BE2C (cell line): ENCODE measurements around the gene INHBB.

Source experiments
- DNase-seq: peaks from one replicate; pipeline ENCODE4 v3.0.0-alpha.2; 2020
- H3K27me3 ChIP-seq: fragments of 250-450 bp; sonication (Bioruptor Pico); 2 replicates; pipeline ENCODE4 v1.5.1; 2020; ENCODE audit warnings: mild to moderate bottlenecking
- H3K36me3 ChIP-seq: fragments of 250-450 bp; sonication (Bioruptor Pico); 2 replicates; pipeline ENCODE4 v1.5.1; 2020; ENCODE audit warnings: mild to moderate bottlenecking
- H3K4me1 ChIP-seq: fragments of 250-450 bp; sonication (Bioruptor Pico); 2 replicates; pipeline ENCODE4 v1.5.1; 2020
- H3K4me3 ChIP-seq: 2 replicates; pipeline ENCODE4 v1.5.1; 2011; ENCODE audit warnings: low read depth, low read length
- H3K9me3 ChIP-seq: fragments of 250-450 bp; sonication (Bioruptor Pico); 2 replicates; pipeline ENCODE4 v1.5.1; 2020
- TF ChIP-seq, protein P1 (sequence below): IDR thresholded peaks from 2 replicates; pipeline ENCODE4 v1.5.1; 2012; ENCODE audit warnings: mild to moderate bottlenecking, low read depth, low read length

INHBB gene

DNA sequence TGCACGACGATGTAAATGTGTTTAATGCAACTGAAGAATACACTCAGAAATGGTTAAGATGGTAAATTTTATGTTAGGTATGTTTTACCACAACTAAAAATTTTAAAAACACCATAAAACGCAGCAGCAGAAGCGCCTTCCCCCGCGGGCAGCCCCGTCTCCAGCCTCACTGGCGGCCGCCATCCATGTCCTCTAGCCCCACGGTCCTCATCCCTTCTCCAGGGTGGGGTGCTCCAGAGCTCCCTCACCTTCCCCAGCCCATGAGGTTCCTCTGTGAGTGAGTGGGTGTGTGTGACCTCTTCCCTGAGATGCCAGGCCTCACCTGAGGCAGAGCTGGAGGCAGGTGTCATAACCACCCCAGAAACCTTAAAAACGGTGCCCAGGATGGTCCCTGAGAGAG is 17.0 kb downstream of the INHBB start:
- Histone ChIP-seq H3K4me1 (no peaks in the 10 kb centered on the region), H3K4me3 (no peak overlapping the region), H3K9me3 (no peaks in the 10 kb centered on the region), H3K27me3 (no peaks in the 10 kb centered on the region), H3K36me3 (no peaks in the 10 kb centered on the region)
- no peak for DNase-seq
- TF ChIP-seq, protein P1, sequence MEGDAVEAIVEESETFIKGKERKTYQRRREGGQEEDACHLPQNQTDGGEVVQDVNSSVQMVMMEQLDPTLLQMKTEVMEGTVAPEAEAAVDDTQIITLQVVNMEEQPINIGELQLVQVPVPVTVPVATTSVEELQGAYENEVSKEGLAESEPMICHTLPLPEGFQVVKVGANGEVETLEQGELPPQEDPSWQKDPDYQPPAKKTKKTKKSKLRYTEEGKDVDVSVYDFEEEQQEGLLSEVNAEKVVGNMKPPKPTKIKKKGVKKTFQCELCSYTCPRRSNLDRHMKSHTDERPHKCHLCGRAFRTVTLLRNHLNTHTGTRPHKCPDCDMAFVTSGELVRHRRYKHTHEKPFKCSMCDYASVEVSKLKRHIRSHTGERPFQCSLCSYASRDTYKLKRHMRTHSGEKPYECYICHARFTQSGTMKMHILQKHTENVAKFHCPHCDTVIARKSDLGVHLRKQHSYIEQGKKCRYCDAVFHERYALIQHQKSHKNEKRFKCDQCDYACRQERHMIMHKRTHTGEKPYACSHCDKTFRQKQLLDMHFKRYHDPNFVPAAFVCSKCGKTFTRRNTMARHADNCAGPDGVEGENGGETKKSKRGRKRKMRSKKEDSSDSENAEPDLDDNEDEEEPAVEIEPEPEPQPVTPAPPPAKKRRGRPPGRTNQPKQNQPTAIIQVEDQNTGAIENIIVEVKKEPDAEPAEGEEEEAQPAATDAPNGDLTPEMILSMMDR, result no peak

GRCh38 chr2:120365236-120365793 is 19.4 kb downstream of the INHBB start:
- no peak for DNase-seq
- no peaks in the 10 kb centered on the region for H3K9me3 ChIP-seq
- no peaks in the 10 kb centered on the region for H3K4me1 ChIP-seq
- TF ChIP-seq, protein P1, result no peak
- no peaks in the 10 kb centered on the region for H3K36me3 ChIP-seq
- H3K27me3 ChIP-seq, result no peaks in the 10 kb centered on the region
- H3K4me3 ChIP-seq, result no peak overlapping the region

GRCh38 chr2:120366698-120367097 is 20.8 kb downstream of the INHBB start:
- no peaks in the 10 kb centered on the region for H3K4me1 ChIP-seq
- H3K27me3 ChIP-seq, result no peaks in the 10 kb centered on the region
- no peak for DNase-seq
- no peak overlapping the region for H3K4me3 ChIP-seq
- no peaks in the 10 kb centered on the region for H3K9me3 ChIP-seq
- TF ChIP-seq, protein P1, result no peak
- H3K36me3 ChIP-seq, result no peaks in the 10 kb centered on the region

DNA sequence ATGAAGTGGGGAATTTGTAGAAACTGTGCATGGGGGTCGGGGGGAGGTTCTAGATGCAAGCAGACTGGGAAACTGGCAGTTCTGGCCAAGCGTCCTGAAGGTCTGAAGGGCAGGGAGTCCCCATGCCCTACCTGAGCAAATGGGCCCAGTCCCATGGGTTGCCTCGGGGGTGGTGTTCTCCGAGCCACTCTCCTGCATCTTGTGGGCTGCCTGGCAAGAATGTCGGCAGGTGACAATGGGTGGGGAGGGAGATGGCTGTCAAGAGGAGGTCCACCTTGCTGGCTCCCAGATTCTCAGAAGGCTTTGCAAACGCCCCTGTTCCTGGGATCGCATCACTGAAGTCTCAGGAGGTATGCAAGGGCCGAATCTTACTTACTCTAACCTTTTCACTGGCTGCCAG is 21.3 kb downstream of the INHBB start:
- H3K4me1 ChIP-seq, result no peaks in the 10 kb centered on the region
- no peak for DNase-seq
- H3K36me3 ChIP-seq, result no peaks in the 10 kb centered on the region
- TF ChIP-seq, protein P1, result no peak
- H3K4me3 ChIP-seq, result no peak overlapping the region
- H3K27me3 ChIP-seq, result no peaks in the 10 kb centered on the region
- H3K9me3 ChIP-seq, result no peaks in the 10 kb centered on the region

- TF ChIP-seq, protein P1, result no peak
- Histone ChIP-seq H3K27me3 (no peaks in the 10 kb centered on the region), H3K4me3 (no peak overlapping the region), H3K4me1 (no peaks in the 10 kb centered on the region), H3K36me3 (no peaks in the 10 kb centered on the region), H3K9me3 (no peaks in the 10 kb centered on the region)
- no peak for DNase-seq
Observed at GRCh38 chr2:120367649-120368048, 21.7 kb downstream of the INHBB start.

DNA sequence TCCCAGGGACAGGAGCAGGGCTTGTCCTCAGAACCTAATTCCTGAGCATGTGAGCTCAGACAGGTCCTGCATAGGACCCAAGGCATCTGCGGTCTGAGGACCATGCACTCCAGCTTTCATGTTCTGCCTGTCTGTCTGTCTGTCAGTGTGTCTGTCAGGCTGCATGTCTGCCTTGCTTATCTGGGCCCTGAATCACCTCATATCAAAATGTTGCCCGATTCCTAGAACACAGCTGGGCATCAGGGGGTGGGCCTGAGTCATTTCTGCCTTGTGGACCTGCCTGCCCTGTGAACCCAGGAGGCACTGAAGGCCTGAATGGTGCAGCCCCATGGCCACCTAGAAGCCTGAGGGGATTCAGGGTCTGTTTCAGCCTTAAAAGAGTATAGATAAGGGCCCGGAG is 22.1 kb downstream of the INHBB start:
- Histone ChIP-seq H3K4me1 (no peaks in the 10 kb centered on the region), H3K4me3 (no peak overlapping the region), H3K36me3 (no peaks in the 10 kb centered on the region), H3K27me3 (no peaks in the 10 kb centered on the region), H3K9me3 (no peaks in the 10 kb centered on the region)
- DNase-seq, result no peak
- TF ChIP-seq, protein P1, result no peak
